Gastrocnemius medialis (tissue), 4 donors: Measurements from ENCODE around the gene ARL4A. TPM values are rescaled to one million over a fixed set of nuclear protein-coding genes. Genes with fewer than 3 reads are reported as not detected.
A peak's percentile ranks its signal among the peaks of the same experiment; 100 is the strongest.

ENCODE experiments used
- ATAC-seq, 2 donors: fragments of 150-250 bp; one replicate each; pipeline ENCODE4 v1.9.1; 2016
- DNase-seq, 2 donors: peaks; one replicate each; pipeline ENCODE4 v3.0.0-alpha.2; 2019
- H3K27ac ChIP-seq, 4 donors: fragments of 200-600 bp; sonication (generic); 1 replicate in 1 of 4; 2 replicates in 3 of 4; pipeline ENCODE4 v1.5.1; 2016 to 2018; ENCODE audit warnings: mild to moderate bottlenecking in 2 of 4, moderate library complexity in 1 of 4
- H3K27me3 ChIP-seq, 3 donors: fragments of 200-600 bp; sonication (generic) in 2 of 3; 1 replicate in 1 of 3; 2 replicates in 2 of 3; pipeline versions ENCODE4 v1.5.1 to v1.6.0; 2016 to 2019; ENCODE audit warnings: mild to moderate bottlenecking in 1 of 3, moderate library complexity in 1 of 3
- H3K36me3 ChIP-seq, 2 donors: fragments of 200-600 bp; sonication (generic) in 1 of 2; one replicate each; pipeline ENCODE4 v1.5.1; 2017 to 2018
- H3K4me1 ChIP-seq, 2 donors: fragments of 200-600 bp; sonication (generic) in 1 of 2; one replicate each; pipeline ENCODE4 v1.5.1; 2016 to 2017; ENCODE audit warnings: mild to moderate bottlenecking in 2 of 2
- H3K4me3 ChIP-seq, 4 donors: fragments of 200-600 bp; sonication (generic) in 3 of 4; 1 replicate in 1 of 4; 2 replicates in 3 of 4; pipeline ENCODE4 v1.5.1; 2016 to 2019; ENCODE audit warnings: mild to moderate bottlenecking in 2 of 4
- H3K9me3 ChIP-seq, 3 donors: fragments of 200-600 bp; sonication (generic) in 2 of 3; 1 replicate in 1 of 3; 2 replicates in 2 of 3; pipeline ENCODE4 v1.5.1; 2016 to 2019
- POLR2A ChIP-seq, 2 donors: fragments of 450-650 bp; IDR thresholded peaks; one replicate each; pipeline ENCODE4 v1.6.1; 2017; ENCODE audit warnings: antibody characterized with exemption in 2 of 2, mild to moderate bottlenecking in 2 of 2, moderate library complexity in 2 of 2
- in situ Hi-C, 4 donors: fragments of 200-750 bp; cut with MboI; loops; one replicate each; pipeline versions ENCODE4 v1.15.0 to v1.8.0; 2017; ENCODE audit warnings: low sequenced_read_pairs in 4 of 4
- intact Hi-C: fragments of 100-400 bp; cut with DNase I; formaldehyde crosslinking; loops from one replicate; pipeline ENCODE4 v1.15.1; 2023; ENCODE audit warnings: low total_unique reads
- total RNA-seq, 4 donors: library from RNA; depleted of rRNA; stranded (reverse); fragments of >200 nt; gene quantifications; one replicate each; pipeline versions ENCODE4 v1.1.0 to v1.2.3, GENCODE V29; 2016
- TF ChIP-seq, protein P1 (sequence below), 5 experiments: fragments of 450-650 bp in 3 of 5; fragments of 200-600 bp in 2 of 5; sonication (generic) in 2 of 5; IDR thresholded peaks in 4 of 5; conservative IDR thresholded peaks in 1 of 5; 1 replicate in 4 of 5; 2 replicates in 1 of 5; pipeline ENCODE4 v1.5.1; 2016 to 2019; ENCODE audit warnings: antibody characterized with exemption in 5 of 5, mild to moderate bottlenecking in 3 of 5, moderate library complexity in 3 of 5

Gene ARL4A
- total RNA-seq, 4 donors from 2014 or later, result 8.6 to 20.4 (median 14.2) TPM

DNA sequence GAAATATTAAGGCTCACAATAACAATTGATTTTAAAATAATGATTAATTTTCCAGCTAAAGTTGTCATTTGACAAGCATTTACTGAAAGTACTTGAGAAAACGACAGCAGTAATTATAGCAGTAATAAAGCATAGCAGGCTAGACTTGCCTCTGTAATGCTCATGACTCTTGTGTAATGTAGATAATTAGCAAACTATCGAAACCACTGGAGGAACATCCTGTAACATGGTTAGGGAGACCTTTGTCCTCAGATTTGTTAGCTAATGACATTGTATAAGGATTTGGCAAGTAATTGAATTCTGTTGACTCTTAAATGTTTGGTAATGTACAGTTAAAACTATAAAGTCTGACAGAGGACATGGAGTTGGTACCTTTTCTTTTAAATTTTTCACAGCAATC, 24.8 kb downstream of the ARL4A start:
- Histone ChIP-seq H3K27ac (peak overlapping the region in 1 of 4 donors; percentile 22), H3K4me1 (peaks cover 6 to 55% of the 10 kb centered on the region in 2 donors), H3K9me3 (no peaks in the 10 kb centered on the region), H3K4me3 (no peak overlapping the region), H3K36me3 (no peaks in the 10 kb centered on the region), H3K27me3 (no peaks in the 10 kb centered on the region)
- intact Hi-C loops (no loop called here), in situ Hi-C loops (no loop called here)
- TF ChIP-seq, protein P1, sequence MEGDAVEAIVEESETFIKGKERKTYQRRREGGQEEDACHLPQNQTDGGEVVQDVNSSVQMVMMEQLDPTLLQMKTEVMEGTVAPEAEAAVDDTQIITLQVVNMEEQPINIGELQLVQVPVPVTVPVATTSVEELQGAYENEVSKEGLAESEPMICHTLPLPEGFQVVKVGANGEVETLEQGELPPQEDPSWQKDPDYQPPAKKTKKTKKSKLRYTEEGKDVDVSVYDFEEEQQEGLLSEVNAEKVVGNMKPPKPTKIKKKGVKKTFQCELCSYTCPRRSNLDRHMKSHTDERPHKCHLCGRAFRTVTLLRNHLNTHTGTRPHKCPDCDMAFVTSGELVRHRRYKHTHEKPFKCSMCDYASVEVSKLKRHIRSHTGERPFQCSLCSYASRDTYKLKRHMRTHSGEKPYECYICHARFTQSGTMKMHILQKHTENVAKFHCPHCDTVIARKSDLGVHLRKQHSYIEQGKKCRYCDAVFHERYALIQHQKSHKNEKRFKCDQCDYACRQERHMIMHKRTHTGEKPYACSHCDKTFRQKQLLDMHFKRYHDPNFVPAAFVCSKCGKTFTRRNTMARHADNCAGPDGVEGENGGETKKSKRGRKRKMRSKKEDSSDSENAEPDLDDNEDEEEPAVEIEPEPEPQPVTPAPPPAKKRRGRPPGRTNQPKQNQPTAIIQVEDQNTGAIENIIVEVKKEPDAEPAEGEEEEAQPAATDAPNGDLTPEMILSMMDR (IDR thresholded peaks at IDR 0.05 in 4 of 5, conservative IDR thresholded peaks at IDR 0.05 in 1 of 5), result no peak
- no peak for TF ChIP-seq POLR2A (IDR thresholded peaks at IDR 0.05)
- no peak for DNase-seq
- no peak for ATAC-seq

DNA sequence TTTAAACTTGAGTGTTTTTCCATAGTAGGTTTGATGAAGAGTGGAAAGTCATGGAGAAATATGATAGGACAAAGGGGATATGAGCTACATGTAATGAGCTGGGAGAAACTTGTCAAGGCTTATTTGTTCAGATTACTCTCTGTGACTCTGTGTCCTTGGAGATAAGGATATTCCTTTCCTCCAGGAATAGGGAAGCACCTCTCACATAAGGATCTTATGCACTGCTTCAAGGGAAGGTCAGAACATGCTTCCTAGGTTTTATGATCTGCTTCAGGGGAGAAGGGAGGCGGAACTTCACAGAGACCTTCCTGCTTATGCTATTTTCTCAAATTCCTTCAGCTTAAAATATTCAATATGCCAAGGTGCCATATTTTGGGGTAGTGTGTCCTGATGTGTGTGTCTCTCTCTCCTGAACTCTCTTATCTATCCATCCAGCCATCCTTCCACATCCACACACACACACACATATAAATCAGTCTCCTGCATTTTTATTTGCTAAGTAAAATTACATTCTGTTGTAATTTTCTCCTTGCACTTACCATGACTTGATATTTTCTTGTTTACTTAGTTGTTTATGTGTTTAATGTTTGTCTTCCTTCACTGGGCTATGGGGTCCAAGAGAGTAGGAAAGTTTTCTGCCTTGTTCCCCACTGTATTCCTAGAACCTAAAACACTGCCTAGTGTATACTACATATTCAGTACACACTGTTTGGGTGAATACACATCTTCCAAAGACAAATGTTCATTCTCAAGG, 26.4 kb downstream of the ARL4A start:
- in situ Hi-C loops (no loop called here), intact Hi-C loops (loop anchor here (2.0 kb wide), 1 partner anchor 27 kb away; the partner anchor contains the start of gene ARL4A)
- H3K9me3 ChIP-seq, result no peaks in the 10 kb centered on the region
- no peak overlapping the region for H3K4me3 ChIP-seq
- DNase-seq (no peak), ATAC-seq (no peak)
- H3K27me3 ChIP-seq, result no peaks in the 10 kb centered on the region
- no peaks in the 10 kb centered on the region for H3K36me3 ChIP-seq
- H3K4me1 ChIP-seq, result peaks cover 6 to 64% of the 10 kb centered on the region in 2 donors
- peak overlapping the region in 2 of 4 donors; percentile 26 to 86 for H3K27ac ChIP-seq
- TF ChIP-seq, protein P1 (IDR thresholded peaks at IDR 0.05 in 4 of 5, conservative IDR thresholded peaks at IDR 0.05 in 1 of 5), result no peak
- no peak for TF ChIP-seq POLR2A (IDR thresholded peaks at IDR 0.05)

DNA sequence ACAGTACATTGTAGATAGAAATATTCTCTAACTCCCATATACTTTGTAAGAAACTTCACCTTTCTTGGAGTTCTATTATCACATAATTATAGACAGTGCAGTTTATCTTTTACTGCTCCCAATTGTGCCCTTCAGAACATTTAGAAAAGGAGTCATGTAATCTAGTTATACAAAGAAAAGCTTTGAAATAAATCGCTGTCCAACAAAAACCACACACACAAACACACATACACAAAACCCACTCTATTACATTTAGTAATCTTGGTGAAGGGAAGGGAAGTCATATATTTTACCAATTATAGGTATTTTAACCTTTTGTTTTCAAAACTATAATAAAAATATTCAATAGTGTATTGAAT, 26.9 kb downstream of the ARL4A start:
- Histone ChIP-seq H3K9me3 (no peaks in the 10 kb centered on the region), H3K4me1 (peaks cover 11 to 70% of the 10 kb centered on the region in 2 donors), H3K4me3 (no peak overlapping the region), H3K27me3 (no peaks in the 10 kb centered on the region), H3K36me3 (no peaks in the 10 kb centered on the region), H3K27ac (peak overlapping the region in 2 of 4 donors; percentile 26 to 86)
- in situ Hi-C loops (no loop called here), intact Hi-C loops (loop anchor here (2.0 kb wide), 1 partner anchor 28 kb away; the partner anchor contains the start of gene ARL4A)
- ATAC-seq (no peak), DNase-seq (no peak)
- TF ChIP-seq, protein P1 (IDR thresholded peaks at IDR 0.05 in 4 of 5, conservative IDR thresholded peaks at IDR 0.05 in 1 of 5), result no peak
- no peak for TF ChIP-seq POLR2A (IDR thresholded peaks at IDR 0.05)

DNA sequence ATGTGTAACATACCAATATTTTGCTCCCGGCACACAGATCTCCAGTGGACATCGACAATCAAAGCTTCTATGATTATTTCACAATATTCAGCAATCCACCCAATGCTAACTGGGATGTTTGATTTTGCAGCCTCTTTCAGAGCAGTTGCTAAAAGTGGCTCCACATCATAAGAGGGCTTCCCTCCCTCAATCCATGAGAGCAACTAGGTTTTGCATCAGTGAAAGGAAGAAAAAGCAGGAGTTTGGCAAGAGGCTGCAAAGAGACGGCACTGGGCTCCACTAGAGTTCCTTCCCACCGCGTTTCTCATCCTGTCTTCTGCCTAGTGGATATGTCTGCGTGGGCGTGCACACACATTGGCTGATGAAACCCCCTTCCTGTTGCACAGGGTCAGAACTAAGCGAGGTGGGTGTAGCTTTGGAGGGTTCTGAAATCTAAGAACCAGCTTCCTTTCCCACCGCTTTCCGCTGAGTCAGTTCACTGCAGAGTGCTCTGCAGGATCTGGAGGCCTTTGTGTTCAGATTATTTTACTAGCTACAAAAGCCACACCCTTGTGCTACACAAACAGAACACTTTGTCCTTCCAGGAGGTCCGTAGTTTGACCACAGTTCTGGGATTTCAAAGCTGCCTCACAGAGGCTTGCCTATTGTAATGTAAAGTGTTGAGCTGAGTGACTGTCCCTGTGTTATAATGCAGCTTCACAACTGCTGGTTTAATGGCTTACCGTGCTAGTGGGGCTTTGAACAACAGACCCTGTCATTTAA, 28.1 kb downstream of the ARL4A start:
- Histone ChIP-seq H3K9me3 (no peaks in the 10 kb centered on the region), H3K27me3 (no peaks in the 10 kb centered on the region), H3K27ac (peak overlapping the region; percentile 71 to 86 (median 78)), H3K4me1 (peaks cover 11 to 82% of the 10 kb centered on the region in 2 donors), H3K4me3 (peak overlapping the region; percentile 32 to 55 (median 38)), H3K36me3 (no peaks in the 10 kb centered on the region)
- TF ChIP-seq, protein P1 (IDR thresholded peaks at IDR 0.05 in 4 of 5, conservative IDR thresholded peaks at IDR 0.05 in 1 of 5), result no peak
- TF ChIP-seq POLR2A (IDR thresholded peaks at IDR 0.05), result peak; percentile 26 to 46
- intact Hi-C loops, result loop anchor here (2.0 kb wide), 1 partner anchor 29 kb away; the partner anchor contains the start of gene ARL4A
- in situ Hi-C loops, result no loop called here
- DNase-seq (peak; percentile 72 to 76), ATAC-seq (peak; percentile 95 to 97)
